ENCODE data around the gene ABLIM2.

DNA sequence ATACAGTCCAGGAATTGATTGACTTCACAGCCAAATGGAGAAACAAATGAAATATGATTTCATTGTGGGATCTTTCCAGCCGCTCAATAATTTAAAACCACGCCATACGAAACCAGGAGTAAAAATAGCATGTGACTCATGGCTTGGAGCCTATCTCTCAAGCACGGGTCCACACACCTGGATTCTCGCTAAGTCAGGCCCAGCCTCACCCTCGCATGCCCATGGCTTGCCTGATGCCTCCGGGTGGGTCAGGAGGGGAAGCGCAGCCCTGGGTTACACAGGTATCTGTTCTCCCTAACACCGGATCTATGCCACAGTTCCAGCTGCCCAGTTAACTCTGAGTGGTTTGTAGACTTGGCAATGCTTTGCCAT is 5.6 kb upstream of the ABLIM2 start:
- TF ChIP-seq, protein P1, sequence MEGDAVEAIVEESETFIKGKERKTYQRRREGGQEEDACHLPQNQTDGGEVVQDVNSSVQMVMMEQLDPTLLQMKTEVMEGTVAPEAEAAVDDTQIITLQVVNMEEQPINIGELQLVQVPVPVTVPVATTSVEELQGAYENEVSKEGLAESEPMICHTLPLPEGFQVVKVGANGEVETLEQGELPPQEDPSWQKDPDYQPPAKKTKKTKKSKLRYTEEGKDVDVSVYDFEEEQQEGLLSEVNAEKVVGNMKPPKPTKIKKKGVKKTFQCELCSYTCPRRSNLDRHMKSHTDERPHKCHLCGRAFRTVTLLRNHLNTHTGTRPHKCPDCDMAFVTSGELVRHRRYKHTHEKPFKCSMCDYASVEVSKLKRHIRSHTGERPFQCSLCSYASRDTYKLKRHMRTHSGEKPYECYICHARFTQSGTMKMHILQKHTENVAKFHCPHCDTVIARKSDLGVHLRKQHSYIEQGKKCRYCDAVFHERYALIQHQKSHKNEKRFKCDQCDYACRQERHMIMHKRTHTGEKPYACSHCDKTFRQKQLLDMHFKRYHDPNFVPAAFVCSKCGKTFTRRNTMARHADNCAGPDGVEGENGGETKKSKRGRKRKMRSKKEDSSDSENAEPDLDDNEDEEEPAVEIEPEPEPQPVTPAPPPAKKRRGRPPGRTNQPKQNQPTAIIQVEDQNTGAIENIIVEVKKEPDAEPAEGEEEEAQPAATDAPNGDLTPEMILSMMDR (IDR thresholded peaks at IDR 0.05): no peak
- no peak for TF ChIP-seq POLR2A (IDR thresholded peaks at IDR 0.05)
